Mesothelial cell of epicardium (in vitro differentiated cells): ENCODE measurements around the gene ARHGAP29. TPM values are rescaled to one million over a fixed set of nuclear protein-coding genes. Genes with fewer than 3 reads are reported as not detected.
"Not testable (repeated sequence)": the region's sequence is repeated elsewhere in the genome, so short reads cannot be mapped to it uniquely, and the experiment has no call there.

Experiments
- DNase-seq, 2 experiments: peaks; one replicate each; pipeline ENCODE4 v3.0.0; 2021; ENCODE audit warnings: low spot score in 2 of 2; ENCODE audit not compliant: unreplicated experiment in 2 of 2
- H3K27ac Mint-ChIP-seq: 2 replicates; pipeline ENCODE4 v1.8.0; 2021; ENCODE audit warnings: mixed read lengths
- H3K27me3 Mint-ChIP-seq: 2 replicates; pipeline ENCODE4 v1.8.0; 2021; ENCODE audit warnings: low read depth, mixed read lengths
- H3K36me3 Mint-ChIP-seq: 2 replicates; pipeline ENCODE4 v1.8.0; 2021; ENCODE audit warnings: mixed read lengths
- H3K4me1 Mint-ChIP-seq: 2 replicates; pipeline ENCODE4 v1.8.0; 2021; ENCODE audit warnings: mixed read lengths
- H3K4me3 Mint-ChIP-seq: 2 replicates; pipeline ENCODE4 v1.8.0; 2021; ENCODE audit warnings: mild to moderate bottlenecking, moderate library complexity, mixed read lengths
- H3K9me3 Mint-ChIP-seq: 2 replicates; pipeline ENCODE4 v1.8.0; 2021; ENCODE audit warnings: mixed read lengths
- CTCF ChIP-seq: fragments of 200-600 bp; sonication (generic); IDR thresholded peaks from one replicate; pipeline ENCODE4 v1.5.0; 2021; ENCODE audit warnings: antibody characterized with exemption; ENCODE audit not compliant: unreplicated experiment
- total RNA-seq: library from RNA; stranded (reverse); gene quantifications from 3 replicates; pipeline ENCODE4 v1.2.1, GENCODE V29; 2021

The ARHGAP29 gene
- total RNA-seq, 1 donor from 2014 or later: 115 TPM

- Mint-ChIP-seq H3K27me3 (no peaks in the 10 kb centered on the region), H3K9me3 (peaks cover 22% of the 10 kb centered on the region), H3K4me1 (peaks cover 2% of the 10 kb centered on the region), H3K4me3 (no peak overlapping the region), H3K36me3 (peaks cover 46% of the 10 kb centered on the region), H3K27ac (peak overlapping the region; percentile 17)
- no peak for DNase-seq
- TF ChIP-seq CTCF: no peak
These were observed 68.3 kb downstream of the ARHGAP29 start for GRCh38 chr1:94169126-94169525.

GRCh38 chr1:94165843-94166242, 71.5 kb downstream of the ARHGAP29 start:
- Mint-ChIP-seq H3K4me3 (no peak overlapping the region), H3K27me3 (no peaks in the 10 kb centered on the region), H3K36me3 (peaks cover 29% of the 10 kb centered on the region), H3K4me1 (peaks cover 5% of the 10 kb centered on the region), H3K27ac (no peak overlapping the region), H3K9me3 (peaks cover 41% of the 10 kb centered on the region)
- no peak for TF ChIP-seq CTCF
- DNase-seq: no peak

- not testable (repeated sequence) for H3K4me3 Mint-ChIP-seq, H3K27ac Mint-ChIP-seq, H3K27me3 Mint-ChIP-seq, DNase-seq
- peaks cover 26% of the 10 kb centered on the region for H3K36me3 Mint-ChIP-seq
- H3K4me1 Mint-ChIP-seq: peaks cover 11% of the 10 kb centered on the region
- peaks cover 41% of the 10 kb centered on the region for H3K9me3 Mint-ChIP-seq
These were observed 72.5 kb downstream of the ARHGAP29 start for GRCh38 chr1:94164885-94165284.

GRCh38 chr1:94164121-94164520, 73.3 kb downstream of the ARHGAP29 start:
- Mint-ChIP-seq H3K4me1 (peaks cover 11% of the 10 kb centered on the region), H3K36me3 (peaks cover 21% of the 10 kb centered on the region), H3K9me3 (peaks cover 41% of the 10 kb centered on the region)
- not testable (repeated sequence) for H3K27me3 Mint-ChIP-seq, DNase-seq, H3K27ac Mint-ChIP-seq, H3K4me3 Mint-ChIP-seq

GRCh38 chr1:94163249-94163648, 74.1 kb downstream of the ARHGAP29 start:
- H3K27ac Mint-ChIP-seq, DNase-seq, H3K27me3 Mint-ChIP-seq, H3K4me3 Mint-ChIP-seq: not testable (repeated sequence)
- H3K36me3 Mint-ChIP-seq: peaks cover 20% of the 10 kb centered on the region
- H3K9me3 Mint-ChIP-seq: peaks cover 44% of the 10 kb centered on the region
- H3K4me1 Mint-ChIP-seq: peaks cover 13% of the 10 kb centered on the region

GRCh38 chr1:94160811-94161210, 76.6 kb downstream of the ARHGAP29 start:
- H3K4me3 Mint-ChIP-seq: no peak overlapping the region
- H3K36me3 Mint-ChIP-seq: peaks cover 10% of the 10 kb centered on the region
- peaks cover 36% of the 10 kb centered on the region for H3K9me3 Mint-ChIP-seq
- no peak for TF ChIP-seq CTCF
- DNase-seq: no peak
- H3K27me3 Mint-ChIP-seq: no peaks in the 10 kb centered on the region
- no peak overlapping the region for H3K27ac Mint-ChIP-seq
- peaks cover 16% of the 10 kb centered on the region for H3K4me1 Mint-ChIP-seq

- DNase-seq: no peak
- TF ChIP-seq CTCF: no peak
- peaks cover 2% of the 10 kb centered on the region for H3K36me3 Mint-ChIP-seq
- H3K27me3 Mint-ChIP-seq: no peaks in the 10 kb centered on the region
- H3K4me3 Mint-ChIP-seq: no peak overlapping the region
- H3K4me1 Mint-ChIP-seq: peaks cover 29% of the 10 kb centered on the region
- peak overlapping the region; percentile 37 for H3K27ac Mint-ChIP-seq
- peaks cover 10% of the 10 kb centered on the region for H3K9me3 Mint-ChIP-seq
These were observed 81.2 kb downstream of the ARHGAP29 start for GRCh38 chr1:94156096-94156625.
